ENCODE measurements around the gene NR6A1.

Gene NR6A1

DNA sequence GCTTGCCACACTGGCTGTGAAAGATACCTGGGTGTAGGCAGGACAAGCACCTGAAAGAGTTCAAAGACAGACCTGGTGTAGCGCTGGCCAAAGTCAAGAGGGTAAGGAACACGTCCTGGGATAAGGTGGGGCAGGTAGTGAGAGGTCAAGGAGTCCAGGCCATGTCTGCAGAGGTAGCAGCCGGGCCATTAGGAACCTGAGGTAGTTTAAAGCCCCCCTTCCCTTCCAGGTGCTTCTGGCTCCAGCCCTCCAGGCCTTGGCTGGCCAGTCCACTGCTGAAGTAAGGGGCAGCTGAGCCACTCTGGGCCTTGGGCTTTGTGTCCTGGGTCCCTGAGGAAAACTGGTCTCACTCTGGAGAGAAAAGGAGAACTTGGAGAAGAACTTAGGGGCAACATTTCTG lies 250.0 kb downstream of the NR6A1 start:
- no peak overlapping the region for H3K27ac ChIP-seq (ENCODE audit: low read depth, low read length)

DNA sequence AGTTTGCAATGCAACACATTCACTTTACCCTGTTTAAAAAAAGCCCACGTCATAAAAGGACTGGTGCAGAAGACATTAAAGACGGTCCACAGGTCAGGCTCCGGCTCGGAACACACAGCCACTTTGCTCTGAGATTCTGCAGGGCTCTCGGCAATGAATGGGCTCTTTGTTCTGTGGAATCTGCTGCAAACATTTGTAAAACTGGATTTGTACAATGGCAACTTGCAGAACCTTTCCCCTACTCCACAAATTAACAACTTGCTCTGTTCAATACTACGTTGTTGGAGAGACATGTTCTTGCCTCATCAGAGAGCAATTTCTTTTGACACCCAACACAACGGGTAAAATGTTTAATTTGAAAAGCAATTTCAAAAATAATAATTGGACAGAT lies 250.9 kb downstream of the NR6A1 start:
- no peaks in the 10 kb centered on the region for H3K4me1 ChIP-seq (ENCODE audit: control insufficient read depth in 1 of 2, insufficient read depth in 2 of 2, low read length in 2 of 2)
- H3K27ac ChIP-seq (ENCODE audit: low read depth, low read length): no peak overlapping the region
- no peak overlapping the region for H3K9ac ChIP-seq (ENCODE audit: low read depth in 1 of 2, low read length in 2 of 2)
- H3K36me3 ChIP-seq (ENCODE audit: control insufficient read depth in 1 of 2, insufficient read depth in 2 of 2, low read length in 2 of 2): peaks cover 5 to 13% of the 10 kb centered on the region in 2 donors
- H3K4me3 ChIP-seq (ENCODE audit: low read depth in 1 of 2, low read length in 2 of 2): no peak overlapping the region
- no peaks in the 10 kb centered on the region for H3K9me3 ChIP-seq (ENCODE audit: control insufficient read depth in 1 of 2, low read length in 2 of 2)
- H3K27me3 ChIP-seq (ENCODE audit: control insufficient read depth in 1 of 2, insufficient read depth in 2 of 2, low read length in 2 of 2): no peaks in the 10 kb centered on the region

More for the DNA sequence above, 250.0 kb downstream of the NR6A1 start:
- Histone ChIP-seq H3K9ac (ENCODE audit: low read depth in 1 of 2, low read length in 2 of 2) (no peak overlapping the region), H3K36me3 (ENCODE audit: control insufficient read depth in 1 of 2, insufficient read depth in 2 of 2, low read length in 2 of 2) (peaks cover 6 to 13% of the 10 kb centered on the region in 2 donors), H3K9me3 (ENCODE audit: control insufficient read depth in 1 of 2, low read length in 2 of 2) (no peaks in the 10 kb centered on the region), H3K4me3 (ENCODE audit: low read depth in 1 of 2, low read length in 2 of 2) (no peak overlapping the region), H3K4me1 (ENCODE audit: control insufficient read depth in 1 of 2, insufficient read depth in 2 of 2, low read length in 2 of 2) (no peaks in the 10 kb centered on the region), H3K27me3 (ENCODE audit: control insufficient read depth in 1 of 2, insufficient read depth in 2 of 2, low read length in 2 of 2) (no peaks in the 10 kb centered on the region)

DNA sequence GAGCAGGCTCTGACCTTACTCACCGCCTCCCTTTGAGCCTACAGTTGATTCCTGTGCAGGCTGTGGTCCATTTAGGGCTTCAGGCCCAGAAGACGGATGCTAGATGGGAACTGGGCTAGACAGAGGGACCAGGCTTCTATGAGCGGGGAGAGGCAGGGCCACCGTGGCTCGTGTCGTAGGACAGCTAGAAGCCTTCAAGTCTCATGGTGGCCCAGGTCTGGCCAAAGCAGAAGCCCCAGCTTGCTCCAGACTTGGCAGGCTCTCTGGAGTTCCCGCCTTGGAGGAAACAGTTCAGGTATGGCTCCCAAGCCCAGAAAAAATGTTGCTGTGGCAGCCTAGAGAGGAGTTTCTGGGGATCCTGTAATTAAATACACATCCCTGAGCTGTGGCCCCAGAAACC lies 253.0 kb downstream of the NR6A1 start:
- Histone ChIP-seq H3K9ac (ENCODE audit: low read depth in 1 of 2, low read length in 2 of 2) (no peak overlapping the region), H3K36me3 (ENCODE audit: control insufficient read depth in 1 of 2, insufficient read depth in 2 of 2, low read length in 2 of 2) (peaks cover 5 to 6% of the 10 kb centered on the region in 2 donors), H3K27me3 (ENCODE audit: control insufficient read depth in 1 of 2, insufficient read depth in 2 of 2, low read length in 2 of 2) (no peaks in the 10 kb centered on the region), H3K9me3 (ENCODE audit: control insufficient read depth in 1 of 2, low read length in 2 of 2) (no peaks in the 10 kb centered on the region), H3K4me1 (ENCODE audit: control insufficient read depth in 1 of 2, insufficient read depth in 2 of 2, low read length in 2 of 2) (no peaks in the 10 kb centered on the region), H3K4me3 (ENCODE audit: low read depth in 1 of 2, low read length in 2 of 2) (no peak overlapping the region), H3K27ac (ENCODE audit: low read depth, low read length) (no peak overlapping the region)

DNA sequence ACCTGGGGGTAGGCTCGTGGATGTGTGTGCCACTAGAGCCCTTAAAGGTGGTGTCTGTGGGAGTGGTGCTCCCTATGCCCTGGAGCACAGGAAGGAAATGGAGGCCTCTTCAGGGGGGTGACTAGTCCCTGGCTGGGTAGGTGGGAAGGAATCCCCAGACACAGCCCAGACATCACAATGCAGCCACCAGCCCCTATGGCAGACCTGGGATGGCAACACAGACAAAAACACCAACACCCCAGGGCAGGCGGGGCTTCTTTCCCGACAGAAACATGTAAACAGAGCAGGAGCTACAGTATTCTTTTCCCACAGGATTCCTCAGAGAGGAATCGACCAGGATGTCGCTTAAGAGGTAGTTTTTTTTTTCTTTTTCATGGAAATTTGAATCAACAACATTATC lies 253.5 kb downstream of the NR6A1 start:
- no peaks in the 10 kb centered on the region for H3K9me3 ChIP-seq (ENCODE audit: control insufficient read depth in 1 of 2, low read length in 2 of 2)
- no peaks in the 10 kb centered on the region for H3K27me3 ChIP-seq (ENCODE audit: control insufficient read depth in 1 of 2, insufficient read depth in 2 of 2, low read length in 2 of 2)
- no peaks in the 10 kb centered on the region for H3K4me1 ChIP-seq (ENCODE audit: control insufficient read depth in 1 of 2, insufficient read depth in 2 of 2, low read length in 2 of 2)
- H3K27ac ChIP-seq (ENCODE audit: low read depth, low read length): no peak overlapping the region
- peaks cover 5 to 6% of the 10 kb centered on the region in 2 donors for H3K36me3 ChIP-seq (ENCODE audit: control insufficient read depth in 1 of 2, insufficient read depth in 2 of 2, low read length in 2 of 2)
- H3K9ac ChIP-seq (ENCODE audit: low read depth in 1 of 2, low read length in 2 of 2): no peak overlapping the region
- H3K4me3 ChIP-seq (ENCODE audit: low read depth in 1 of 2, low read length in 2 of 2): no peak overlapping the region

DNA sequence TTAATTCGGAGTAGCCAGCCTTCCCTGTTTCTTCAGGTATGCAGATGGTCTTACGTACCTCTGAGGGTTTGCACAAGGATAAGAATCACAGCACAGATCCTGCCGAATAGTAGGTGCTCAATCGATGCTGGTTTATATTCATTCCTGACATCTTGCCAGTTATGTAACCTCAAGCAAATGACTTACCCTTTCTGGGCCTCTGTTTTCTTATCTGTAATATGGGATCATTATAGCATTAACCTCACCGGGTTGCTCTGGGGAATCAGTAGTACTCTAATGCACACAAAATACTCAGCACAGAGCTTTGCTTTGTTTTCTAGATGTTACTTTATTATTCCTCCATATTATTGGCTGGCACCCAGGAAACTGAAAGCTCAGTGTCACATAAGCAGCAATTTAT lies 256.2 kb downstream of the NR6A1 start:
- H3K36me3 ChIP-seq (ENCODE audit: control insufficient read depth in 1 of 2, insufficient read depth in 2 of 2, low read length in 2 of 2): no peaks in the 10 kb centered on the region
- no peaks in the 10 kb centered on the region for H3K9me3 ChIP-seq (ENCODE audit: control insufficient read depth in 1 of 2, low read length in 2 of 2)
- no peak overlapping the region for H3K9ac ChIP-seq (ENCODE audit: low read depth in 1 of 2, low read length in 2 of 2)
- H3K27me3 ChIP-seq (ENCODE audit: control insufficient read depth in 1 of 2, insufficient read depth in 2 of 2, low read length in 2 of 2): no peaks in the 10 kb centered on the region
- H3K4me3 ChIP-seq (ENCODE audit: low read depth in 1 of 2, low read length in 2 of 2): no peak overlapping the region
- H3K4me1 ChIP-seq (ENCODE audit: control insufficient read depth in 1 of 2, insufficient read depth in 2 of 2, low read length in 2 of 2): peaks cover 0 to 7% of the 10 kb centered on the region in 2 donors
- no peak overlapping the region for H3K27ac ChIP-seq (ENCODE audit: low read depth, low read length)

DNA sequence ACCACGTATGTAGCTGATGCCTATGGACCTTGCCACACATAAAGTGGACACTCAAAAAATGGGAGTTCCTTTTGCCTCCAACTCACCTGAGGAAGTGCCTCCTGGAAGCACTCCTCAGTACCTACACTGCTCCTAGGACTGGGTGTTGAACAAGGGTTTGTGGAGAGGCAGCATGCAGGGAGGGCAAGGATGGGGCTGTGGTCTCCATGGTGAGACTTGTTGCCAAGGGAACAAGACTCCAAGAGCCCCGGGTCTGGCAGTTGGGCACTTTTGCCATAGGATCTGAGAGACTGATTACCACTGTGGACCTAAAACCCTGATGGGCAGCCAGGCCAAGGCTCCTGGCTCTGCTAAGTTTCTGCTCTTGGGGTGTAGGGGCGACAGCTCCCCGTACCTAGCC lies 257.0 kb downstream of the NR6A1 start:
- Histone ChIP-seq H3K9me3 (ENCODE audit: control insufficient read depth in 1 of 2, low read length in 2 of 2) (no peaks in the 10 kb centered on the region), H3K4me1 (ENCODE audit: control insufficient read depth in 1 of 2, insufficient read depth in 2 of 2, low read length in 2 of 2) (peaks cover 0 to 7% of the 10 kb centered on the region in 2 donors), H3K36me3 (ENCODE audit: control insufficient read depth in 1 of 2, insufficient read depth in 2 of 2, low read length in 2 of 2) (no peaks in the 10 kb centered on the region), H3K4me3 (ENCODE audit: low read depth in 1 of 2, low read length in 2 of 2) (no peak overlapping the region), H3K27ac (ENCODE audit: low read depth, low read length) (no peak overlapping the region), H3K9ac (ENCODE audit: low read depth in 1 of 2, low read length in 2 of 2) (no peak overlapping the region), H3K27me3 (ENCODE audit: control insufficient read depth in 1 of 2, insufficient read depth in 2 of 2, low read length in 2 of 2) (no peaks in the 10 kb centered on the region)

DNA sequence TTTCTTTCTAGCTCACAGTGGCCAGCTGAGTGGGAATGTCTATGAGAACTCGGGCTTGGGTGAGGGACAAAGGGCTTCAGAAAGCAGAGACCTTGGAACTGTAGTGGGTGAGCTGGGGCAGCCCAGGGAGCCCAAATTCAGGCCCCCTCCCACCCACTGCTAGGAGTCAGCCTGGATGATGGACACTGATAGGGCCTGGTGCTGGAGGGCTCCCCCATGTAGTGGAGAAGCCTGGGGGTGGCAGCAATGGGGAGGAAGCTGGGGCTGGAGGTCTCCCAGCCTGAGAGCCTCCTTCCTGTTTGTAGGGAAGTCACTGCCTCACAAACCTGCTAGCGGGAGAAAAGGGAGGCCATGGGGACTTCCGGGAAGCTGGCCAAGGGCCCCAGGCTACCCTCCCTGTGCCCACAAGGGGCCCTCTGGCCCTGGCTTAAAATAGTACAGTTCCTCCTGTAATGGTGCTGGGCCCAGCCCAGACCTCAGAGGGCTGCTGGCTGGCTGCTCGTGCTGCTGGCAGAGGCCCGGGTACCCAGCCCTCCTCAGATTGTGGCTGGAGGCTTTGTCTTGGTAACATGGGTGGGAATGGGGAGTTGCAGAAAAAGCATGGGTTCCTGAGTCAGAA lies 257.6 kb downstream of the NR6A1 start:
- Histone ChIP-seq H3K9ac (ENCODE audit: low read depth in 1 of 2, low read length in 2 of 2) (no peak overlapping the region), H3K27me3 (ENCODE audit: control insufficient read depth in 1 of 2, insufficient read depth in 2 of 2, low read length in 2 of 2) (no peaks in the 10 kb centered on the region), H3K4me3 (ENCODE audit: low read depth in 1 of 2, low read length in 2 of 2) (no peak overlapping the region), H3K27ac (ENCODE audit: low read depth, low read length) (no peak overlapping the region), H3K4me1 (ENCODE audit: control insufficient read depth in 1 of 2, insufficient read depth in 2 of 2, low read length in 2 of 2) (peaks cover 0 to 7% of the 10 kb centered on the region in 2 donors), H3K9me3 (ENCODE audit: control insufficient read depth in 1 of 2, low read length in 2 of 2) (no peaks in the 10 kb centered on the region), H3K36me3 (ENCODE audit: control insufficient read depth in 1 of 2, insufficient read depth in 2 of 2, low read length in 2 of 2) (no peaks in the 10 kb centered on the region)

DNA sequence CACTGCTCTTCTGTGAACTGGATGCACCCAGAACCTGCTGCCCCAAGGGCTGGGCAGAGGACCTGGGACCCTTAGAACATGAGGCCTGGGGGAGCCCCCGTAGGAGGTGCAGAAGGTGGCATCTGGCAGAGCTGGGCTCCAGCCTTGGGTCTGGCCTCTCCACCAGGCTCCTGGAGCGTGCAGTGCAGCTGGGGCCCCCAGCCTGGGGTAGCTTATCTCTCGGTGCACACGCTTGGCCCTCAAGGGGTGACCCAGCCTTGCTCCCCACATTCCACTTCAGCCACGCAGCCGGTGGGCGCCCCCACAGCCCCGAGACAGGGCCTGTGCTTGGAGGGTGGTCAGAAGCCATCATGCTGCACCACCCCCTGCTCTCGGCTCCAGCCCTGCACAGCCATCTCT lies 258.3 kb downstream of the NR6A1 start:
- no peaks in the 10 kb centered on the region for H3K36me3 ChIP-seq (ENCODE audit: control insufficient read depth in 1 of 2, insufficient read depth in 2 of 2, low read length in 2 of 2)
- no peak overlapping the region for H3K27ac ChIP-seq (ENCODE audit: low read depth, low read length)
- H3K9ac ChIP-seq (ENCODE audit: low read depth in 1 of 2, low read length in 2 of 2): no peak overlapping the region
- peaks cover 0 to 7% of the 10 kb centered on the region in 2 donors for H3K4me1 ChIP-seq (ENCODE audit: control insufficient read depth in 1 of 2, insufficient read depth in 2 of 2, low read length in 2 of 2)
- H3K27me3 ChIP-seq (ENCODE audit: control insufficient read depth in 1 of 2, insufficient read depth in 2 of 2, low read length in 2 of 2): no peaks in the 10 kb centered on the region
- H3K9me3 ChIP-seq (ENCODE audit: control insufficient read depth in 1 of 2, low read length in 2 of 2): no peaks in the 10 kb centered on the region
- no peak overlapping the region for H3K4me3 ChIP-seq (ENCODE audit: low read depth in 1 of 2, low read length in 2 of 2)

DNA sequence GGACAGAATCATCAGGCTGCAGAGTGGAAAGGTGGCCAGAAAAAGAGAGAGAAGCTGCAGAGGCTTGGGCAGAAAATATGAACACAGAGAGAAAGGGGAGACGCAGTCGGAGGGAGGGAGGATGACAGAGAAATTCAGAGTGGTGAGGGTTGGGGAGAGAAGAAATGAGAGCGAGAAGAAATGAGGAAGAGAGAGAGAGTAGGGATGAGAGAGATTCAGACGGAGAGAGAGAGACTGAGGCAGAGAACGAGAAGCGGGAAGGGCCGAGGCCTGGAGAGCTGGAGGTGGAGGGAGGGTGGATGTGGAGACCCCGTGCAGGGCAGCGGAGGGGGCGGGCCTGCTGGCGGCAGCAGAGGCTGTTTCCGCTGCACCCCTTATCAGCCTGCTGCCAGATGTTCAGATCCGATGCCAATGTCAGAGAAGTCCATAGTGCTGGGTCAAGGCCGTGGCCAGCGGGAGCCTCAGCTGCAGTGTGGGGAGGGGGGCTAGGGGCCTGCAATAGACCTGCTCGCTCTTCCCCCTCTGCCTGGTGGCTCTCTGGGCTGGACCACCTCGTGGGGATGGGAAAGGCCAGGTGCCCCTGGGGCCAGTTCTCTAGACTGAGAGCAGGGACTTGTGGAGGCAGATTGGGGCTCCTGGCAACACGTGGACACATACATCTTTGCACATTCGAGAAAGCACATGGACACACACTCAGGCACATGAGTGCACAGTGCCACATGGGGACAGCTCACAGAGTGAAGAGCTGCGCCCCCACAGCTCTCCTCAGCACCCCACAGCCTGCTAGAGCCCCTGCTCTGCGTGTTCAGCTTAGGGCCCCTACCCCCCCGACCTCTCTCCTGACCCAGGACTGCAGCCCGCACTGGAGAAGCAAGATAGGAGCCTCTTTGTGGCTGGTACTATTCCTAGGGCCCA lies 259.0 kb downstream of the NR6A1 start:
- Histone ChIP-seq H3K27ac (ENCODE audit: low read depth, low read length) (no peak overlapping the region), H3K4me1 (ENCODE audit: control insufficient read depth in 1 of 2, insufficient read depth in 2 of 2, low read length in 2 of 2) (peaks cover 0 to 7% of the 10 kb centered on the region in 2 donors), H3K4me3 (ENCODE audit: low read depth in 1 of 2, low read length in 2 of 2) (no peak overlapping the region), H3K9ac (ENCODE audit: low read depth in 1 of 2, low read length in 2 of 2) (no peak overlapping the region), H3K27me3 (ENCODE audit: control insufficient read depth in 1 of 2, insufficient read depth in 2 of 2, low read length in 2 of 2) (no peaks in the 10 kb centered on the region), H3K9me3 (ENCODE audit: control insufficient read depth in 1 of 2, low read length in 2 of 2) (no peaks in the 10 kb centered on the region), H3K36me3 (ENCODE audit: control insufficient read depth in 1 of 2, insufficient read depth in 2 of 2, low read length in 2 of 2) (no peaks in the 10 kb centered on the region)

DNA sequence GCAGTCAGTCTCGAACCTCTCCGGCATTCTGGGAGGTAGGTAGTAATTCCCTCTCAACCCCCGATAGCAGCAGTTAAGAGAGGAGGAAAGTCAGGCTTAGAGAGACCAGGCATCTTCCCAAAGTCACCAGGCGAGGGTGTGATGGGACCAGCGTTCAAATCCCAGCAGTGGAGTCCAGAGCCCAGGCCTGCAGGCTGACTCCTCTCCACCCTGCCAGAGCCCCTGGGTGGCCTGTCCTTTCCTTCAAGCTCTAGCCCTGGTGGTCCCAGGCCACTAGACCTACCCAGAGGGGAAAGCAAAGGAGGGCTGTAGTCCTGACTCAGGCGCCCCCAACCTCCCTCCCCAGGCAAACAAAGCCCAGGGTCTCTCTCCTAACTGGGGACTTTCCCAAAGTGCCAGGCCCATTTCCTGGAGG lies 259.7 kb downstream of the NR6A1 start:
- peaks cover 0 to 7% of the 10 kb centered on the region in 2 donors for H3K4me1 ChIP-seq (ENCODE audit: control insufficient read depth in 1 of 2, insufficient read depth in 2 of 2, low read length in 2 of 2)
- H3K27ac ChIP-seq (ENCODE audit: low read depth, low read length): no peak overlapping the region
- H3K27me3 ChIP-seq (ENCODE audit: control insufficient read depth in 1 of 2, insufficient read depth in 2 of 2, low read length in 2 of 2): no peaks in the 10 kb centered on the region
- no peaks in the 10 kb centered on the region for H3K36me3 ChIP-seq (ENCODE audit: control insufficient read depth in 1 of 2, insufficient read depth in 2 of 2, low read length in 2 of 2)
- H3K4me3 ChIP-seq (ENCODE audit: low read depth in 1 of 2, low read length in 2 of 2): no peak overlapping the region
- H3K9ac ChIP-seq (ENCODE audit: low read depth in 1 of 2, low read length in 2 of 2): no peak overlapping the region
- no peaks in the 10 kb centered on the region for H3K9me3 ChIP-seq (ENCODE audit: control insufficient read depth in 1 of 2, low read length in 2 of 2)

Data from duodenal mucosa (tissue), 2 donors.